Mesendoderm (in vitro differentiated cells): ENCODE measurements around the gene CREB5.

ENCODE experiments used
- DNase-seq: peaks from one replicate; pipeline ENCODE4 v3.0.0; 2013
- H2AK5ac ChIP-seq: 2 replicates; pipeline ENCODE4 v1.6.1; 2013; ENCODE audit warnings: low read length, inconsistent platforms
- H2BK120ac ChIP-seq: 2 replicates; pipeline ENCODE4 v1.6.1; 2013; ENCODE audit warnings: low read depth, mild to moderate bottlenecking, low read length, moderate library complexity, mixed read lengths
- H2BK15ac ChIP-seq: replicated peaks from 2 replicates; pipeline ENCODE4 v1.6.1; 2013; ENCODE audit warnings: low read depth, mild to moderate bottlenecking, moderate library complexity
- H2BK5ac ChIP-seq: 2 replicates; pipeline ENCODE4 v1.6.1; 2013; ENCODE audit warnings: low read length, inconsistent platforms
- H3K18ac ChIP-seq: 2 replicates; pipeline ENCODE4 v1.6.1; 2013; ENCODE audit warnings: mild to moderate bottlenecking, low read length, mixed read lengths
- H3K23ac ChIP-seq: one replicate; pipeline ENCODE4 v1.6.1; 2013; ENCODE audit warnings: low read length
- H3K27ac ChIP-seq: 2 replicates; pipeline ENCODE4 v1.5.1; 2013; ENCODE audit warnings: low read depth, mild to moderate bottlenecking, inconsistent platforms, low read length, moderate library complexity
- H3K27me3 ChIP-seq: 2 replicates; pipeline ENCODE4 v1.6.1; 2013; ENCODE audit warnings: low read length, control low read depth, mild to moderate bottlenecking, inconsistent platforms; ENCODE audit not compliant: insufficient read depth, poor library complexity
- H3K36me3 ChIP-seq: 2 replicates; pipeline ENCODE4 v1.6.1; 2013; ENCODE audit warnings: low read length, inconsistent platforms; ENCODE audit not compliant: control insufficient read depth, insufficient read depth
- H3K4ac ChIP-seq: one replicate; pipeline ENCODE4 v1.6.1; 2013; ENCODE audit warnings: low read depth, mild to moderate bottlenecking, low read length, moderate library complexity
- H3K4me1 ChIP-seq: 2 replicates; pipeline ENCODE4 v1.6.1; 2013; ENCODE audit warnings: low read depth, low read length, inconsistent platforms; ENCODE audit not compliant: control insufficient read depth
- H3K4me2 ChIP-seq: 2 replicates; pipeline ENCODE4 v1.6.1; 2013; ENCODE audit warnings: low read length
- H3K4me3 ChIP-seq: 2 replicates; pipeline ENCODE4 v1.5.1; 2013; ENCODE audit warnings: mild to moderate bottlenecking, low read length
- H3K56ac ChIP-seq: one replicate; pipeline ENCODE4 v1.6.1; 2013; ENCODE audit warnings: low read length
- H3K79me1 ChIP-seq: 2 replicates; pipeline ENCODE4 v1.6.1; 2013; ENCODE audit warnings: low read length, inconsistent platforms
- H3K79me2 ChIP-seq: 2 replicates; pipeline ENCODE4 v1.6.1; 2013; ENCODE audit warnings: mild to moderate bottlenecking, low read length; ENCODE audit not compliant: control insufficient read depth, insufficient read depth
- H3K9ac ChIP-seq: 2 replicates; pipeline ENCODE4 v1.6.1; 2013; ENCODE audit warnings: low read length, inconsistent platforms
- H4K5ac ChIP-seq: one replicate; pipeline ENCODE4 v1.6.1; 2013; ENCODE audit warnings: low read length
- H4K8ac ChIP-seq: one replicate; pipeline ENCODE4 v1.6.1; 2013; ENCODE audit warnings: low read depth, mild to moderate bottlenecking, control low read depth, low read length, moderate library complexity
- WGBS: extraction: QIAGEN DNeasy Blood & Tissue Kit; methylation state at CpG from one replicate; pipeline ENCODE4 v1.1.7; 2013; ENCODE audit warnings: low lambda C conversion rate, missing lambda C conversion rate; ENCODE audit not compliant: insufficient coverage; ENCODE audit errors: extremely low coverage; 5-methylcytosine and 5-hydroxymethylcytosine counted together

Gene CREB5

DNA sequence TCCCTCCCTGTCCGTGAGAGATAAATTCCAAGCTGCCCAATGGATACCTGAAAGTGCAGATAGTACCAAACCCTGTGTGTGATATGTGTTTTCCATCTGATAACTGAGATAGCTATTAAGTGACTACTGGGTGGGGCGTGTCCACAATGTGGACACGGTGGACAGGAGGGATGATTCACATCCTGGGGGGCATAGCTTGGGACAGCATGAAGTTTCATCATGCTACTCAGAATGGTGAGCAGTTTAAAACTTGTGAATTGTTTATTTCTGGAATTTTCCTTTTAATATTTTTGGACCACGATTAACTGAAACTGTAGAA is 158.6 kb downstream of the CREB5 start:
- no peak overlapping the region for H3K4me3 ChIP-seq
- H4K8ac ChIP-seq: no peak overlapping the region
- H3K18ac ChIP-seq: no peak overlapping the region
- no peak overlapping the region for H3K9ac ChIP-seq
- H3K27ac ChIP-seq: no peak overlapping the region
- H3K4ac ChIP-seq: no peak overlapping the region
- no peak overlapping the region for H3K4me2 ChIP-seq
- no peak for DNase-seq
- H3K79me2 ChIP-seq: no peaks in the 10 kb centered on the region
- WGBS: no CpG with 5 or more reads among the region's 4 CpGs
- H2BK120ac ChIP-seq: no peak overlapping the region
- H4K5ac ChIP-seq: no peak overlapping the region
- no peaks in the 10 kb centered on the region for H3K36me3 ChIP-seq
- H2AK5ac ChIP-seq: no peak overlapping the region
- H3K79me1 ChIP-seq: no peaks in the 10 kb centered on the region
- peaks cover 3% of the 10 kb centered on the region for H3K4me1 ChIP-seq
- no peak overlapping the region for H3K23ac ChIP-seq
- no peak overlapping the region for H2BK15ac ChIP-seq
- H3K27me3 ChIP-seq: no peaks in the 10 kb centered on the region
- no peak overlapping the region for H2BK5ac ChIP-seq
- no peak overlapping the region for H3K56ac ChIP-seq

DNA sequence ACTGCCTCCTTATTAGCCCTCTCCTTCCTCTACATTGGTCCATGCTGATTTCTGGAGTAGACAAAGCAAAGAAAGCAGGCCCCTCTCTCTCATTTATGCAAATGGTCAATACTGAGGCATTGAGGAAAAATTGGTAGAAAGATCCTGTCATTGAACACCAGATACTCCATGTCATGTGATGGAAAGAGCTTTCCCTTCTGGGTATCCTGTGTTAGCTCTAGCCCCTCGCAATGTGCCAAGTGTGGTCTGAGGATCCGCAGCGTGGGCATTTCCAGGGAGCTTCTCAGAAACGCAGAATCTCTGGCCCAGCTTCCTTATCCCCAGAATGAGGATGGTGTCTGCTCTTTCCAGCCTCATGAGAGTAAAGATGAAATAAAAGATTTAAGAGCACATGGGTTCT is 159.1 kb downstream of the CREB5 start:
- Histone ChIP-seq H3K23ac (no peak overlapping the region), H3K9ac (no peak overlapping the region), H2AK5ac (no peak overlapping the region), H2BK120ac (no peak overlapping the region), H3K79me1 (no peaks in the 10 kb centered on the region), H3K79me2 (no peaks in the 10 kb centered on the region), H2BK5ac (no peak overlapping the region), H3K4ac (no peak overlapping the region), H4K8ac (no peak overlapping the region), H3K27me3 (no peaks in the 10 kb centered on the region), H3K36me3 (no peaks in the 10 kb centered on the region), H4K5ac (no peak overlapping the region), H2BK15ac (no peak overlapping the region), H3K4me2 (no peak overlapping the region), H3K18ac (no peak overlapping the region), H3K56ac (no peak overlapping the region), H3K27ac (no peak overlapping the region), H3K4me1 (peaks cover 3% of the 10 kb centered on the region), H3K4me3 (no peak overlapping the region)
- WGBS: no CpG with 5 or more reads among the region's 4 CpGs
- no peak for DNase-seq

- Histone ChIP-seq H2AK5ac (no peak overlapping the region), H2BK5ac (no peak overlapping the region), H3K36me3 (no peaks in the 10 kb centered on the region), H3K79me2 (no peaks in the 10 kb centered on the region), H3K4me2 (no peak overlapping the region), H2BK15ac (no peak overlapping the region), H4K5ac (no peak overlapping the region), H4K8ac (no peak overlapping the region), H3K79me1 (no peaks in the 10 kb centered on the region), H3K4me1 (peaks cover 3% of the 10 kb centered on the region), H3K18ac (no peak overlapping the region), H3K9ac (no peak overlapping the region), H3K4me3 (no peak overlapping the region), H3K27me3 (no peaks in the 10 kb centered on the region), H3K23ac (no peak overlapping the region), H2BK120ac (no peak overlapping the region), H3K27ac (no peak overlapping the region), H3K4ac (no peak overlapping the region), H3K56ac (no peak overlapping the region)
- no peak for DNase-seq
- no CpG with 5 or more reads among the region's 5 CpGs for WGBS
Measured at GRCh38 chr7:28572321-28573058, 160.2 kb downstream of the CREB5 start.

DNA sequence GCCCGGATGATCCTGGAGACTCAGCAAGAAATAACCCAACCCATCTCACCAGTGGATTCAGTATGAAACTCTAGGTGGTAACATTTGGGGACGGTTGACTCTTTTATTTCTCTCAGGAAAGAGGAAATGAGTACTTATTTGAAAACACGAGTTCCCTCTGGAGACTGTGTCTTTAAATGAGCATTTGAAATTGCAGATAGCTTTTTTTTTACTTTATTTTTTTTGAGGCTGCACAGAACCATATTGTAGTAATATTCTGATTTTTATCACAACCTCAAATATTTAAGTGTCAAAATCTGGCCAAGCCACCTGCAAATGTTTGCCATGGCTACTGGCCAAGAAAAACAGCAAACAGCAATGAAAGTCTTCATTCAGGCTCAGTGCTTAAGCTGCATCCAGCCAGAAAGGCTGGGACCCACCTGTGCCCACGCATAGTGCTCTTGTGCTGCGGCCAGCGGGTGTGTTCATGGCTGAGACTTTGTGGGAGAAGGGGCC is 160.8 kb downstream of the CREB5 start:
- Histone ChIP-seq H3K36me3 (no peaks in the 10 kb centered on the region), H2BK120ac (no peak overlapping the region), H2AK5ac (no peak overlapping the region), H3K23ac (no peak overlapping the region), H3K9ac (no peak overlapping the region), H3K18ac (no peak overlapping the region), H3K4ac (no peak overlapping the region), H3K56ac (no peak overlapping the region), H4K5ac (no peak overlapping the region), H3K4me2 (no peak overlapping the region), H3K27me3 (no peaks in the 10 kb centered on the region), H3K27ac (no peak overlapping the region), H3K4me3 (no peak overlapping the region), H3K79me2 (no peaks in the 10 kb centered on the region), H3K4me1 (peaks cover 3% of the 10 kb centered on the region), H2BK15ac (no peak overlapping the region), H2BK5ac (no peak overlapping the region), H4K8ac (no peak overlapping the region), H3K79me1 (no peaks in the 10 kb centered on the region)
- WGBS: no CpG with 5 or more reads among the region's 6 CpGs
- DNase-seq: no peak

GRCh38 chr7:28573651-28574301 is 161.5 kb downstream of the CREB5 start:
- Histone ChIP-seq H2BK15ac (no peak overlapping the region), H3K79me2 (no peaks in the 10 kb centered on the region), H3K4me3 (no peak overlapping the region), H3K27me3 (no peaks in the 10 kb centered on the region), H3K4ac (no peak overlapping the region), H4K8ac (no peak overlapping the region), H3K56ac (no peak overlapping the region), H3K23ac (no peak overlapping the region), H2BK5ac (no peak overlapping the region), H3K36me3 (no peaks in the 10 kb centered on the region), H3K4me2 (no peak overlapping the region), H4K5ac (no peak overlapping the region), H3K4me1 (peaks cover 3% of the 10 kb centered on the region), H3K9ac (no peak overlapping the region), H3K79me1 (no peaks in the 10 kb centered on the region), H3K18ac (no peak overlapping the region), H3K27ac (no peak overlapping the region), H2AK5ac (no peak overlapping the region), H2BK120ac (no peak overlapping the region)
- DNase-seq: no peak
- no CpG with 5 or more reads among the region's 6 CpGs for WGBS
